DND-41 (cell line): ENCODE measurements around the gene CPN2.

Experiments used
- ATAC-seq: fragments of 200-7000 bp; cut with Tn5 transposase; 3 replicates; pipeline ENCODE4 v1.9.1; 2021; ENCODE audit warnings: low read depth; ENCODE audit not compliant: insufficient read depth
- DNase-seq: peaks from one replicate; pipeline ENCODE4 v3.0.0-alpha.2; 2020
- H2AFZ ChIP-seq: 2 replicates; pipeline ENCODE4 v1.6.0; 2012; ENCODE audit warnings: low read depth, low read length
- H3K27ac ChIP-seq: 2 replicates; pipeline ENCODE4 v1.5.1; 2012; ENCODE audit warnings: low read length, inconsistent platforms
- H3K27me3 ChIP-seq: fragments of 200-600 bp; sonication (generic); 2 replicates; pipeline ENCODE4 v1.6.0; 2012; ENCODE audit warnings: low read length, mild to moderate bottlenecking, inconsistent platforms; ENCODE audit not compliant: insufficient read depth, poor library complexity
- H3K36me3 ChIP-seq: 2 replicates; pipeline ENCODE4 v1.5.1; 2012; ENCODE audit warnings: low read length, inconsistent platforms; ENCODE audit not compliant: insufficient read depth
- H3K4me1 ChIP-seq: 2 replicates; pipeline ENCODE4 v1.5.1; 2012; ENCODE audit warnings: mild to moderate bottlenecking, low read length; ENCODE audit not compliant: insufficient read depth
- H3K4me2 ChIP-seq: 2 replicates; pipeline ENCODE4 v1.6.0; 2012; ENCODE audit warnings: mild to moderate bottlenecking, moderate library complexity, low read length, inconsistent platforms; ENCODE audit not compliant: insufficient read depth
- H3K4me3 ChIP-seq, 2 experiments: fragments of 200-600 bp in 1 of 2; shearing (Covaris generic) in 1 of 2; 2 replicates each; pipeline ENCODE4 v1.5.1; 2012 to 2016; ENCODE audit warnings: inconsistent platforms in 2 of 2, low read length in 2 of 2, mild to moderate bottlenecking in 2 of 2, low read depth in 1 of 2, moderate library complexity in 1 of 2
- H3K79me2 ChIP-seq: 2 replicates; pipeline ENCODE4 v1.6.0; 2012; ENCODE audit warnings: low read length, inconsistent platforms; ENCODE audit not compliant: insufficient read depth
- H3K9ac ChIP-seq: 2 replicates; pipeline ENCODE4 v1.6.0; 2012; ENCODE audit warnings: low read depth, mild to moderate bottlenecking, inconsistent platforms, low read length, moderate library complexity
- H3K9me3 ChIP-seq: 2 replicates; pipeline ENCODE4 v1.5.1; 2012; ENCODE audit warnings: low read length, moderate library complexity, mild to moderate bottlenecking, inconsistent platforms; ENCODE audit not compliant: insufficient read depth, severe bottlenecking
- H4K20me1 ChIP-seq: 2 replicates; pipeline ENCODE4 v1.6.0; 2012; ENCODE audit warnings: low read length; ENCODE audit not compliant: insufficient read depth
- EZH2 ChIP-seq: IDR thresholded peaks from 3 replicates; pipeline ENCODE4 v1.6.1; 2012; ENCODE audit warnings: borderline replicate concordance, low read depth, mild to moderate bottlenecking, moderate library complexity, low read length, inconsistent platforms; ENCODE audit not compliant: severe bottlenecking
- TF ChIP-seq, protein P1 (sequence below): IDR thresholded peaks from 2 replicates; pipeline ENCODE4 v1.5.1; 2012; ENCODE audit warnings: borderline replicate concordance, low read length, moderate library complexity, mild to moderate bottlenecking; ENCODE audit not compliant: poor library complexity, severe bottlenecking; ENCODE audit errors: extremely low read depth

CPN2 gene

GRCh38 chr3:194383276-194383940 is 32.3 kb upstream of the CPN2 start:
- Histone ChIP-seq H3K79me2 (no peaks in the 10 kb centered on the region), H3K9me3 (no peaks in the 10 kb centered on the region), H3K4me3 (no peak overlapping the region), H3K4me2 (no peak overlapping the region), H3K9ac (no peak overlapping the region), H4K20me1 (no peaks in the 10 kb centered on the region), H3K4me1 (no peaks in the 10 kb centered on the region), H3K27me3 (peaks cover 3% of the 10 kb centered on the region), H3K27ac (no peak overlapping the region), H2AFZ (no peak overlapping the region), H3K36me3 (no peaks in the 10 kb centered on the region)
- DNase-seq = no peak
- ATAC-seq = no peak
- TF ChIP-seq, protein P1, sequence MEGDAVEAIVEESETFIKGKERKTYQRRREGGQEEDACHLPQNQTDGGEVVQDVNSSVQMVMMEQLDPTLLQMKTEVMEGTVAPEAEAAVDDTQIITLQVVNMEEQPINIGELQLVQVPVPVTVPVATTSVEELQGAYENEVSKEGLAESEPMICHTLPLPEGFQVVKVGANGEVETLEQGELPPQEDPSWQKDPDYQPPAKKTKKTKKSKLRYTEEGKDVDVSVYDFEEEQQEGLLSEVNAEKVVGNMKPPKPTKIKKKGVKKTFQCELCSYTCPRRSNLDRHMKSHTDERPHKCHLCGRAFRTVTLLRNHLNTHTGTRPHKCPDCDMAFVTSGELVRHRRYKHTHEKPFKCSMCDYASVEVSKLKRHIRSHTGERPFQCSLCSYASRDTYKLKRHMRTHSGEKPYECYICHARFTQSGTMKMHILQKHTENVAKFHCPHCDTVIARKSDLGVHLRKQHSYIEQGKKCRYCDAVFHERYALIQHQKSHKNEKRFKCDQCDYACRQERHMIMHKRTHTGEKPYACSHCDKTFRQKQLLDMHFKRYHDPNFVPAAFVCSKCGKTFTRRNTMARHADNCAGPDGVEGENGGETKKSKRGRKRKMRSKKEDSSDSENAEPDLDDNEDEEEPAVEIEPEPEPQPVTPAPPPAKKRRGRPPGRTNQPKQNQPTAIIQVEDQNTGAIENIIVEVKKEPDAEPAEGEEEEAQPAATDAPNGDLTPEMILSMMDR = no peak
- no peak for TF ChIP-seq EZH2

DNA sequence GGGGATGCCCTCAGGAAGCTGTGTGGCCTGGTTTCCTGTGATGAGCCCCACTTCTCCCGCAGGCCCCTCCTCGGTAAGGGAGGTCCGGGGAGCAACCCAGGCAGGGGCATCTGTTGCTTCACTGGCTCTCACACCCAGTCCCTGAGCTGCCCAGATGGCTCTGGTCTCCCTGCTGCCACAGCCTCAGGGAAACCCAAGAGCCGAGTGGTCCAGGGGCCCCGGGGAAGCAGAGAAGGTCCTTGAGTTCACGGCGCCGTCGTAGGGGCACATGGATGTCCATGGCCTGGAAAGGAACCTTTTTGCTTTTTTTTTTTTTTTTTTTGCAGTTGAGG is 31.7 kb upstream of the CPN2 start:
- Histone ChIP-seq H2AFZ (no peak overlapping the region), H3K36me3 (no peaks in the 10 kb centered on the region), H3K27ac (no peak overlapping the region), H3K9me3 (no peaks in the 10 kb centered on the region), H3K79me2 (no peaks in the 10 kb centered on the region), H3K4me2 (no peak overlapping the region), H3K27me3 (peaks cover 3% of the 10 kb centered on the region), H3K4me1 (no peaks in the 10 kb centered on the region), H4K20me1 (no peaks in the 10 kb centered on the region), H3K4me3 (no peak overlapping the region), H3K9ac (no peak overlapping the region)
- TF ChIP-seq, protein P1 = no peak
- TF ChIP-seq EZH2 = no peak
- no peak for DNase-seq
- peak; percentile 33; the same call in 1 of the 3 replicates for ATAC-seq

DNA sequence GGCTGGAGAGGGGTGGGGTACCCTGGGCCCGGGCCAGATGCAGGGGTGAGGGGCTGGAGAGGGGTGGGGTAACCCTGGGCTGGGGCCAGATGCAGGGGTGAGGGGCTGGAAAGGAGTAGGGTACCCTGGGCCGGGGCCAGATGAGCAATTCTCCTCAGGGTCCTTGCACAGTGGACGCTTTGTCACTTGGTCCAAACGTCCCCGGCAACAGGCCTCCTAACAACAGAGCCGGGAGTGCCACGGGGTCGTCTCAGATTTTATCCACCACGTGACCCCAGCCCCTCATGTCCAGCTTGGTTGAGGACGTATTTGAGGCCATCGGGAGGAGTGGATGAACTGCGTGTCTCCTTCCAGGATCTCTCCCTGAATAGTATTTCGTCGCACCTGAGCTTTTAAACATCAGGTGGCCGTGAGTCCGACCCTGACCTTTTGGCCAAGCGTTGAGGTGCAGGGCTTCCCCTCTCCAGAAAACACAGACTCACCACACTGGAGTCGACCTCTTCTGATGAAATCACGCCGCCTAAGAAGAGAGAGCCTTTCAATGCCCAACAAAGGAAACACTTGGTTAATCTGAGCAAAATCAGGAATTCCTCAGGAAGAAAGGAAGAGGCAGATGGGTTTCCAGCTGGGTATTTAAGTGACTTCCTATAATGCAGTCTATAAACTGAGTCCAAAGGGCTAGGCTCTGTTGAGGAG is 31.2 kb upstream of the CPN2 start:
- H4K20me1 ChIP-seq = no peaks in the 10 kb centered on the region
- H3K4me2 ChIP-seq = no peak overlapping the region
- H3K79me2 ChIP-seq = no peaks in the 10 kb centered on the region
- H2AFZ ChIP-seq = no peak overlapping the region
- H3K27ac ChIP-seq = no peak overlapping the region
- H3K9ac ChIP-seq = no peak overlapping the region
- peaks cover 3% of the 10 kb centered on the region for H3K27me3 ChIP-seq
- ATAC-seq = no peak
- DNase-seq = no peak
- no peak overlapping the region for H3K4me3 ChIP-seq
- TF ChIP-seq EZH2 = no peak
- TF ChIP-seq, protein P1 = no peak
- no peaks in the 10 kb centered on the region for H3K4me1 ChIP-seq
- H3K36me3 ChIP-seq = no peaks in the 10 kb centered on the region
- no peaks in the 10 kb centered on the region for H3K9me3 ChIP-seq
